SK-N-MC (cell line): ENCODE results near the gene RYR2.

Experiments
- EZH2 ChIP-seq: fragments of 200-600 bp; sonication (generic); IDR thresholded peaks from one replicate; pipeline ENCODE4 v1.6.1; 2017; ENCODE audit warnings: antibody characterized with exemption
- FOXP2 ChIP-seq: optimal IDR thresholded peaks from 2 replicates; pipeline ENCODE3; 2011; ENCODE audit warnings: mild to moderate bottlenecking, moderate library complexity; ENCODE audit not compliant: insufficient read depth; ENCODE audit errors: extremely low read length, control extremely low read depth
- POLR2AphosphoS5 ChIP-seq: IDR thresholded peaks from 2 replicates; pipeline ENCODE4 v1.6.1; 2012; ENCODE audit warnings: mild to moderate bottlenecking, low read depth, low read length, borderline replicate concordance

- TF ChIP-seq EZH2, result no peak
- no peak for TF ChIP-seq POLR2AphosphoS5
- no peak for TF ChIP-seq FOXP2
These were observed 820.0 kb downstream of the RYR2 start for GRCh38 chr1:237861944-237862343.
